NCI-H2196 (cell line): ENCODE results near the gene TMEM35A.
"Not testable (repeated sequence)": the region's sequence is repeated elsewhere in the genome, so short reads cannot be mapped to it uniquely, and the experiment has no call there.

Experiments used
- DNase-seq: peaks from one replicate; lab custom pipeline; 2025; ENCODE audit not compliant: unreplicated experiment; lab: John Stamatoyannopoulos, UW

Gene TMEM35A, protein sequence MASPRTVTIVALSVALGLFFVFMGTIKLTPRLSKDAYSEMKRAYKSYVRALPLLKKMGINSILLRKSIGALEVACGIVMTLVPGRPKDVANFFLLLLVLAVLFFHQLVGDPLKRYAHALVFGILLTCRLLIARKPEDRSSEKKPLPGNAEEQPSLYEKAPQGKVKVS

DNA sequence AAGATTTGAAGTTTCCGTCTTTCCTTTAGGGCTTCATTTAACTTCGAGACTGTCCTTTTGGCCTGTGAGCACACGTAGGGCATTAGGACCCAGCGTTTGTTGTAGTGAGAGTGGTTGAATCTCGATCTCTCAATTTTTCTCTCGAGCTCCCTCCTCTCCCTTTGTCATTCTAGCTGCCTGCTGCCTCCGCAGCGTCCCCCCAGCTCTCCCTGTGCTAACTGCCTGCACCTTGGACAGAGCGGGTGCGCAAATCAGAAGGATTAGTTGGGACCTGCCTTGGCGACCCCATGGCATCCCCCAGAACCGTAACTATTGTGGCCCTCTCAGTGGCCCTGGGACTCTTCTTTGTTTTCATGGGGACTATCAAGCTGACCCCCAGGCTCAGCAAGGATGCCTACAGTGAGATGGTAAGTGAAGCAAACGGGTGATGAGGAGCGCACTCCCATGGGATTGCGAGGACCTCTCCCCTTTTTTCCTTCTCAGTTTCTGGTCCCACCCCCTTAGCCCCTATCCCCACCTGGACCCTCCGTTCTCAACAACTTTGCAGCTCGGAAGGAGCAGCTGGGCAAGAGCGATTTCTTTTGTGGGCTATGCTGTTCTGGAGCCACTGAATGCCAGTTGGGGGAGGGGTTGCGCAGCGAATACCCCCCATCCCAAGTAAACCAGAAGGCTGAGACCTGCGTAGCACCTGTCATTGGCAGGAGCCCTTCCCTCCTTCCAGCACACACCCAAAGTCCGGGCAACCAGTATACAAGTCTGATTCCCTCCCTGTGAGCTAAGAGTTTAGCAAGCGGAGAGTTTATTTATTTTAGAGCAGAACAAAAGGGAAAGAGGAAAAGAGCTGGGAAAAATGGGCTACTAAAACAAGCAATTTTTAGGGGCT lies at the start of gene TMEM35A:
TMEM35A (plus strand) TSS at position 164 of the 883 bp plus-strand sequence; CDS start at position 288, 124 bp downstream.
- DNase-seq: no peak

DNA sequence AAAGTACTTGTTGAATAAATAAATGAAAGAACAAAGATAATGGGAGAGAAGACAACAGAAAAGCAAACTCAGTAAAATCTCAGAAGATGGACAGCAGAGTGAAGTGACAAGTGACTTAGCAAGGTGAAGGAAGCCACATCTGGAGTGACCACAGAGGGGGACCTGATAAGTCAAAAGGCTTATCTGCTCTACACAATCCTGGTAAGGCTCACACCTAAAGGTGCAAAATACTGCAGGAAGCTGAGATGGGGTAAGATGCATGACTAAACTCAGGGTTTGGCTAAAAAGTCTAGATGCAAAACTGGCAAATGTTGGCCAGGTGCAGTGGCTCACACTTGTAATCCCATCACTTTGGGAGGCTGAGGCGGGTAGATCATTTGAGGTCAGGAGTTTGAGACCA lies 49.0 kb upstream of the TMEM35A start:
- DNase-seq: no peak

DNA sequence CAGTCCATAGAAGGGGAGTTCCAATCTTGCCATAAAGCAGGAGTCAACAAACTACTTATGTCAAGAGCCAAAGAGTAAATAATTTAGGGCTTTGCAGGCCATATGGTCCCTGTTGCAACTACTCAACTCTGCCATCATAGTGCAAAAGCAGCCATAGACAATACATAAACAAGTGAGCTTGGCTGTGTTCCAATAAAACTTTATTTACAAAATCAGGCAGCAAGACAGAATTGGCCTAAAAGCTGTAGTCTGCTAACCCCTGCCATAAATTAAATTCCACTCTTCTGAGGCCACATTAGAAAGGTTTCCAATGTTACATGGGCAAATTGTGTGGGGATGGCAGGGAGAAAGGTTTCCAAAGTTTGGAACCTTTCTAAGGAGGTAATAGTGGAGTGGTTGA lies 41.4 kb upstream of the TMEM35A start:
- DNase-seq: no peak

DNA sequence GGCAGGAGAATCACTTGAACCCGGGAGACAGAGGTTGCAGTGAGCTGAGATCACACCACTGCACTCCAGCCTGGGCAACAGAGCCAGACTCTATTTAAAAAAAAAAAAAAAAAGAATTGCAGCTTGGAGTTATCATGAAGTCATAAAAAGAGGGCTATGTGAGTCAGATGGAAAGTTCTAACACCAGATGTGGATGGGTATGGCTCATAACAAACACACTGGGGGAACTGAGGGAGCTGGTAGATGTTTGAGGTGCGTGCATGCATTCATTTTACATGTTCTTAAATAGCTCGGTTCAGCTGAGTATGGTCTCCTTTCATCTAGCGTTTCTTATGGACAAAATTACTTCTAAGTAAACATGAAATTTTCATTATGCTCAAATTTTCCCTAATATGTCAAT lies 38.5 kb upstream of the TMEM35A start:
- DNase-seq: no peak

DNA sequence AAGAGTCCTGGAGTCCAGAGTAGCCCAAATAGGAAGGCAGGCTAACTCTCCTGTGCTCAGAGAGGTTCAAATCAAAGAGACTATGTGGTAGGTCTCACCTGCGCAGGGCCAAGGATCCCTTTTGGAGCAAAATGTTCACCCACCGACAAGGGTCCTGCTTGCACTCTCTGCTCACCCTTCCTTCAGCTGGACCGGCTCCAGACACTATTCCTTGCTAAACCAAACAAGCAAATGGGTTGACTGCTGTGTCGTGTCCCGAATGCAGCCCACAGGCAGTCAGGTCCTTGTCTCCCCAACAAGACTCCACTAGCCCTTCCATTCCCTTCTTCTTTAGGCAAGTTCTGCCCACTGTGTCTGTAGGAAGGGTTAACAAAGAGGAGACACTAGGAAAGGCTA lies 27.5 kb upstream of the TMEM35A start:
- no peak for DNase-seq

DNA sequence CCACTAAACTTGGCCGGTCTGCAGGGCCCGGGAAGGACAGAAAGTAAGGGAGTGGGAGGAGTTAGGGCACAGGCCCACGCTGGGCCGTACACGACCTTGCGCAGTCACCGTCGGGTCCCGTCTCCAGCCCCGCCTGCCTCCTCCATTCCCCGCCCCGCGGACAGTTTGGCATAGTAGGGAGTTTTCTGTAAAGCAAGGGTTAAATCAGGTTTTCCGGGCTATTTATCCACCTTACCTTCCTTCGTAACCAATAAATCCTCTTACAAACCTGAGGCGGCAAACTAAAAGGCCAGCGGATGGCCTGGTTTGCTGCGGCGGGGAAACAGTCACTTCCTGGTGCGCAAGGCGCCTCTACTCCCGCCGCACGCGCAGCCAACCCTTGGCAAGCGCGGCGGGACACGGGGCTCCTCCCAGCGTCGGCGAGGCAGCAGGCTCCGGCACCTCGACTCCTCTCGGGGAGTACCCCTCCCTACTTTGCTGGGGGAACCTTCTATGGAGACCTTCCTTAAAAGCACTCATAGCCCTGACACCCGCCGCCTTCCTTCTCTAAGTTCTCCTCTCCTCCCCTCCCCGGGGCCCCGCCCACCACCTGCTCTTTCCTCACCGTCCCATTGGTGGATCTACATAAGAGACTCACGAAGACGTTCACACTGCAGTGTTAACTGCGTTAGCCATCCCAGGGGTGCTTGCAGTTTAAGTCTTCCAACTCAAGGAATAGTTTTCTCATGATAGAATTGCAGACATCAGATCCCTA lies 27.0 kb upstream of the TMEM35A start, which contains the start of gene TRMT2B:
TRMT2B (minus strand) TSS at position 563 of the 754 bp plus-strand sequence. CDS start 9,822 bp downstream, outside the sequence.
- peak; percentile 66 for DNase-seq

DNA sequence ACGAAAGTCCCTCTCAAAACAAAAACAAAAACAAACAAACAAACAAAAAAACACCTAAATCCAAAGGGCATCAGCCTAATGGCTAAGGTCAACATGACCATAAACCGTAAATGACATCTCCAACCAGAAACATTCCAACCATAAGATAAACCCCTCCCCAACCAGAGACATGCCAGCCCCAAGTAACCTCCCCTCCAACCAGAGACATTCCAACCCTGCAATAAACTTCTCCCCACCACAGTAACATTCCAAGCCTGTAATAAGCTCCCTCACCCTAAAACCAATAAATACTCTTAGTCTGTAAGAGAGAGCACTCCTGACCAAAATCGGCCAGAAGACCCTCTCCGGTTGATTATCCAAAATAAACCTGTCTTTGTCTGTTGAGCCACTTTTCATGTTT lies 22.1 kb upstream of the TMEM35A start:
- DNase-seq: not testable (repeated sequence)

DNA sequence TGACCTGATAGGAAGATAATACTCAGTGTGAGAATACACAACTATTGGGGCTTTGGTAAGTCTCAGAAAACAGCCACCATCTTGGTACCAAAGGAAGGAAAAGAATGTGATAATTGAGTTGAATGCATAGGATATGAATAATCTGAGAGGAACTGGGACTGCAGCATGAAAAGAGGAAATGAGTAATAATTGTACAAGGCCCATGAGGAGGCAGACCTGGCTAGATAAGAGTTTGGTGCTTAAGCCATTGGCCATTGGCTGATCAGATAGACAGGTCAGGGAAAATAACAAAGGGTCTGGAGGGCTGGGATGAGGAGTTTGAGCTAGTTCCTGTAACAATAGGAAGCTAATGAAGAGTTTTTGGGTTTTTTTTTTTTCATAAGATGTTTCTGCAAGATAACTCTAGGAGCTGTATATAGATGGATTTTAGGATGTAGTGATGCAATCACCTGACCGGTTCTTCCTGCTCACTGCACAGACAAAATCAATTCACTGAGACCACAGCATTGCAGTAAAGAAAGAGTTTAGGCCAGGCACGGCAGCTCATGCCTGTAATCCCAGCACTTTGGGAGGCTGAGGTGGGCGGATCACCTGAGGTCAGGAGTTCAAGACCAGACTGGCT lies 21.5 kb upstream of the TMEM35A start:
- no peak for DNase-seq

DNA sequence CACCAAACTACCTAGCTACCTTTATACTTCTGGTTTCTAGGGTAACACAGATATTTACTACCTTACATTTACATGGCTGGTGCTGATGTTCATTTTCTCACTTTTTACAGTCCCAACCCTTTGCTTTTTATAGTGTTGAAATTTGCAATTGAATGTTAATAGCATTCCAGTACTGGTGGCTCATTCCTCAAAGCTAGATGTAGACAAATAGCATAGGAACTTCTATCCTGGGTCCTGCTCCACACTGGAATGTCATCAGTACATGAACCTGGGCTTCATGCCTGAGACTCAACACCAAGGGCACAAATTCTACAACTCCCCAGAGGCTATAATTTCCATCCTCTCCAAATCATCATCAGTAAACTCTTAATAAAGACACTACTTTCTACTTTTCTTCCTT lies 16.5 kb upstream of the TMEM35A start:
- no peak for DNase-seq

DNA sequence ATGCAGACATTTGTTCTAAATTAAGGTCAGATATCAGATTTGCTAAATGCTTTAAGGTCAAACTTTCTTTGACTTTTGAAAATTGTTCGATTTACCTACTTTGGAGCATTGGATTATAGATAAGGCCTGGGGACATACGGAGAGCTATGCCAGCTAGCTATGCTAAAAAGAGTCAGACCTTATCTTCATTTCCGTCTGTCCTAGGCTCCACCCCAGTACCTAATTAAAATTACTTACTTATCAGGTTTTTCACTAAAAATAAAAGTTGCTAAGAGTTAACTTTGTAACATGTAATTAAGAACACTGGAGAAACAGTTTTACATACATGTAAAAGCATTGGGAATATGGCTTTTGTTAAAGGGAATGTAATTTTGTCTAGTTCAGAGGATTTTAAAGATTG lies 7.1 kb upstream of the TMEM35A start:
- no peak for DNase-seq

DNA sequence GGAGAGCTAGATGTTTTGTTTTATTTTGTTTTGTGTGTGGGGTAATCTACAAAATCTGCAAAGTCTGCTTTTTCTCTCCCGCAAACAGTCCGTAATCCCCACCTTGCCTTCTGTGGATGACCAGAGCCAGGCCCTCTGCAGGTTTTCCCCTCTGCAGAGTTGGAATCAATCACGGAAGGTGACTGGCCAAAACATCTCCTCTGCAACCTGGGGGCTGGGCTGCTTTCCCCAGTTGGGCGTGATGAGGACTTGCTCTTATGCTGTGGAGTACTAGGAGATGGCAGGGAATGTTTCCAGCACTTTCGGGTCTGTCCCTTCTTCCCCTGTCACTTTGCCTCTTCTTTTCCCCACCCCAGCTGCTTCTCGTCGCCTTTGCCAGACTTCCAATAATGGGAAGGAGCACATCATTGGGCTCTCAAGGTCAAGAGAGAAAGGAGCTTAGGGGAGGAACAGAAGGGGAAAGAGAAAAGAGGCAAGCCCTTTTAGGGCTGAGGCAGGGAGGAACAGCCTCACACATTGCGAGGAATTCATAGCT lies 1.1 kb downstream of the TMEM35A start:
- no peak for DNase-seq

DNA sequence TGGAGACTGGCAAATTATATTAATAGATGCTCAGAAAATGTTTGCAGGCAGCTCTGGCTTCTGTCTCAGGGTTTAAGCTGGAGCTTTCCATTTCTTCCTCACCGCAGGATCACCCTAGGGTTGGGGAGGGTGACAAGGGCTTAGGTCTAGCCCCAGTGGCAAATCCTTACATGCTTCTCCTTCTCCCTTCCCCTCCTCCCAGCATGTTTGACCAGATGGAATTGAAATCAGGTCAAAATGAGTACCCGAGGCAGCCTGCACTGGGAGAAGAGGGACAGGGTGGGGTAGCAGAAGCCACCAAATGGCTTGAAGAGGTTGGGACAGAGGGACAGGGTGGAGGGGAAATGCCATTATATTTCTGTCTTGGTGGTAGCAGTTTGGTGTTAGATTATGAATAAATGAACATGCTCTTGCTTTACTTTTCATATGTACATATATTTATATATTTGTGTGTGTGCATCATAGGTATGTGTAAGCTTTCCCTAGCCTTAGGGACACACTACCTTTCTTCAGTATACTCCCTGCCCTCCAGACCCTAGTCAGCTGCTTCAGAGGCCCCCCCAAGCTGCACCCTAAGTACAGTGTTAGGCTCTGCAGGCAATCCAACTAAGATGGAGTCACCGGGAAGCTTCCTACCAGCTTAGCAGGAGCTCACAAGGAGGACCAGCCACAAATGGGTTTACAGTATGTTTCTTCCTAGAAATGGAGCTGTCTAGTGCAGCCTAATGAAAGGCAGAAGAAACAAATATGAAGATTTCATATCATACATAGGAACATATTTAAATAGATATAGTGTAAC lies 1.8 kb downstream of the TMEM35A start:
- DNase-seq: no peak

DNA sequence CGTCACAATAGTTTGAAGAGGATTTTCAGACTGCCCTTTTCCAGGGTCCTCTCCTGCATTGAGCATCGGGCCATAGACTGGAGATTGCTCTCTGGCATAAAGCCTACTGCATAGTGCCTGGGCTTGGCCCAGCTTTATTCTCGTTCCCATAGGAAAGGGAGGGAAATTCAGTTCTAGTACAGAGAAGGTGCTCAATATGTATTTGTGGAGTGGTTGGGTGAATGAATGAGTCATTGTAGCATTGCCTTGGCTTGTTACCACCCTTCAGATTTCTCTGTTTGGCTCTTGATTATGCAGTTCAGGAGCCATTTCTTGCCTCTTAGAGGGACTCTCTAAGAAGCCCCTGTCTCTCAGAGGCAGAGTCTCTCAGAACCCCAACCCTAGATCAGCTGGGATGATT lies 2.6 kb downstream of the TMEM35A start:
- DNase-seq: no peak

DNA sequence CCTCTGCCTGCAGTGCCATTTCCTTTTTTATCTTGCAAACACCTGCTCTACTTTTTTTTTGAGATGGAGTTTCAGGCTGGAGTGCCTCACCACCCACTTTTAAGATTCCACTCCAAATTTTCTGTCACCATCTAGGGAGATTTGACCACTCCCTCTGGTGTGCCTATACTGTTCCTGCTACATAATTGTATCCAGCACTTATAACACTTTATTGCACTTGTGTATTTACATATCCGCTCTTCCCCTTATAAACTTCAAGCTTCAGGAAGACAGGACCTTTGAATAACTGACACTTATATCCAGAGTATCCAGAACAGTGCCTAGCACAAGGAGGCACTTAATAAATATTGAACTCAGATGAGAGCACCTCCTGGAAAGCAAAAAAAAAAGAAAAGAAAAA lies 13.1 kb downstream of the TMEM35A start:
- no peak for DNase-seq

DNA sequence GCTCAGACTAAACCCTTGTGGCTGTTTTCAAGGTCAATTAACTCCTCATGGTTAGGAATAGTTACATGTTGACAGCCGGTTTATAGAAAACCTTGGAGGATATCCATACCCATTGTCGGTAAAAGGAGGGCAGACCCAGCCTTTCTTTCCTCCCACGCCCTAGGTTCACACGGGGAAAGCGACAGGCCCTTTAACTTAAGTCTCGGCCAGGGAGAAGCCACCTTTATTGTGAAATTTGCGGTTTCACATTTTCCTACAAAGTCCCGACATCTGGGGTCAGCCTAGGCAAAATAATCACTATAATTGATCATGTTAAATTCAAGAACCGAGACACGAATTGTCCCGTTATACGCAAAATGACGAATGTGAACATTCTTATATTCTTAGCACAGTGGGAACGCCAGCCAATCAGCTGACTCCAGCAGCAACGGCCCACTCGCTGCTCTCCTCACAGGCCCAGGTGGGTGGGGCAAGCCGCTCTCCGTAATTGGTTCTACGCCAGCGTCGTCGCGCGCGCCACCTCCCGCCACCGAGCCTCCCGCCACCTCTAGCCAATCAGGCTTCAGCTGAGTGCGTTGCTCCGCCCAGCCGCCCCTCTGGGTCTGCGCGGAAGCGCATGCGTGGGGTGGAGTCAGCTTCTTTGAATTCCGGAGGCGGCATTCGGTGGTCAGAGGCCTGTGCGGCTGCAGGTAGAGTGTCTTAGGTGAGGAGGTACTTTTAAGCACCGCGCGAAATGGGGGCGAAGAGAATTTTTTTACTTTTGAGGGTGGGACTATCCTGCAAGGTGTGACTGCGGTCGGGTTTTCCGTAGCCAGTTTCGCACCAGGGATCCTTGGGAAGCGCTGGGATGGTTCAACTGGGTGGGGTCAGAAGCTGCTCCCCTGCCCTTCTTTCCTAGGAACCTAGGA lies 19.1 kb downstream of the TMEM35A start, which contains the start of gene CENPI:
CENPI (plus strand) TSS at position 659 of the 908 bp plus-strand sequence. CDS start 2,867 bp downstream, outside the sequence.
- peak; percentile 86 for DNase-seq

DNA sequence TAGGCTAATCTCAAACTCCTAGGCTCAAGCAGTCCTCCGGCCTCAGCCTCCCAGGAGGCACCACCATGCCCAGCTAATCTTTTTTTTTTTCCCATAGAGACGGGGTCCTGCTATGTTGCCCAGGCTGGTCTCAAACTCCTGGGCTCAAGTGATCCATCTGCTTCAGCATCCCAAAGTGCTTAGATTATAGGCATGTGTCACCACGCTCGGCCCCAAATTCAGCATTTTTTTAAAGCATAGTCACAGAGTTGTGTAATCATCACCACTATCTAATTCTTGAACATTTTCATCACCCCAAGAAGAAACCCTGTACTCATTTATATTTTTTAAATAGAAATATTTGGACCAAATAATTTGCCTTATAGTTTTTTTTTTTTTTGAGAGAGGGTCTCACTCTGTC lies 29.6 kb downstream of the TMEM35A start:
- DNase-seq: no peak

DNA sequence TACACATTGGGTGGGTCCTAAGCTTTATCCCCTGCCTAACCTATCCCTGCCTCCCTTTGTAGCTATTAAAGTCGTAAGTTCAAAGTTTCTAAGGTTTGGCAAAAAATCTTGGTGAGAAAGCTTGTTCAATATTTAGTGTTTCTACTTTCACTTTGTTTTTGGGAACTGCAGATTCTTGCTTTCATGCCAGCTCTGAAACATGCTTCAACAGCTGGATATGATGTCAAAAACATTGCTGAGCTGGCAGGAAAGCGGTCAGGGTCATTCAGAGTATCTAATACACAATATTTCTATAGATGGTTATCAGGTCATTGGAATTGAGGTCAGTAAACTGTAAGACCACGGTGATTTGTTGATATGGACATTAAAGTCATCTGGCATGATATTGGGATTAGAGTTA lies 39.0 kb downstream of the TMEM35A start:
- DNase-seq: no peak

DNA sequence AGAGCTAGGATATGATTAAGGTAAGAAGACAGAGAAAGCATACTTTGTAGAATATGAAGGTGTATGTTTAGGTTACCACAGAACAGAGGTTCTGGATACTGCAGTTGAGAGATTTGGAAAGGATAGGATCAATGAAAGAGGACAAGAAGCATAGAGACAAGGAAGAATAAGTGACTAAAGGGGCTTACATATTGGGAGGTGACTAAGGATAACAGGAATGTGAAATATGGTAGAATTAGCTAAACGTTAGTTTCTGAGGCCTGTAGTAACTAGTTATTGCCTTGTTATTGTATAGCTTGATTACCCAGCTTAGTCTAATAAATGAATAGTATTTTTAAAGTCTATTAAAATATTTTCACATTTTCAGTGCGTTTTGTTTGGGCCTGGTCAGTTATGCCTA lies 57.6 kb downstream of the TMEM35A start:
- DNase-seq: no peak
